B cell (primary cell): ENCODE data around the gene TBC1D22A. TPM values are rescaled to one million over a fixed set of nuclear protein-coding genes. Genes with fewer than 3 reads are reported as not detected.

Source experiments
- ATAC-seq: fragments of 200-7000 bp; cut with Tn5 transposase; one replicate; pipeline ENCODE4 v1.10.0; 2021; ENCODE audit warnings: low read depth, mild to moderate bottlenecking, moderate number of reproducible peaks, moderate library complexity
- CTCF ChIA-PET: fragments of 350-600 bp; sonication (Branson Sonifier 250); formaldehyde crosslinking; loops from one replicate; lab custom pipeline; 2021; ENCODE audit warnings: antibody characterized with exemption, inconsistent platforms; lab: Charles Lee
- POLR2A ChIA-PET: fragments of 350-600 bp; sonication (Branson Sonifier 250); formaldehyde crosslinking; loops from one replicate; lab custom pipeline; 2021; ENCODE audit warnings: antibody characterized with exemption; lab: Charles Lee
- DNase-seq: peaks from one replicate; pipeline ENCODE4 v3.0.0; 2013
- H2AFZ ChIP-seq: 2 replicates; pipeline ENCODE4 v1.6.1; 2012; ENCODE audit warnings: mild to moderate bottlenecking, low read depth, low read length; ENCODE audit not compliant: insufficient read depth, poor library complexity, severe bottlenecking
- H3K27ac ChIP-seq, 2 donors: 1 replicate in 1 of 2; 2 replicates in 1 of 2; pipeline ENCODE4 v1.5.1; 2012 to 2013; ENCODE audit warnings: low read length in 2 of 2, mild to moderate bottlenecking in 2 of 2, moderate library complexity in 1 of 2
- H3K27me3 ChIP-seq, 4 experiments: fragments of 200-600 bp in 1 of 4; sonication (generic) in 1 of 4; replicated peaks in 1 of 4; 1 replicate in 2 of 4; 2 replicates in 2 of 4; pipeline versions ENCODE4 v1.6.1 to v1.7.0; 2013 to 2016; ENCODE audit warnings: low read length in 3 of 4, mild to moderate bottlenecking in 2 of 4, mixed read lengths in 1 of 4, moderate library complexity in 1 of 4; ENCODE audit not compliant: insufficient read depth in 4 of 4, control insufficient read depth in 3 of 4; ENCODE audit errors: control extremely low read depth in 1 of 4
- H3K36me3 ChIP-seq, 2 experiments: replicated peaks in 1 of 2; 1 replicate in 1 of 2; 2 replicates in 1 of 2; pipeline versions ENCODE4 v1.6.1 to v1.7.1; 2013; ENCODE audit warnings: low read length in 1 of 2; ENCODE audit not compliant: insufficient read depth in 2 of 2, control insufficient read depth in 1 of 2; ENCODE audit errors: control extremely low read depth in 1 of 2, extremely low read depth in 1 of 2
- H3K4me1 ChIP-seq, 2 donors: fragments of 200-600 bp in 1 of 2; sonication (generic) in 1 of 2; 1 replicate in 1 of 2; 2 replicates in 1 of 2; pipeline versions ENCODE4 v1.5.1 to v1.6.1; 2013 to 2017; ENCODE audit warnings: low read length in 2 of 2; ENCODE audit not compliant: control insufficient read depth in 2 of 2, insufficient read depth in 2 of 2
- H3K4me2 ChIP-seq: replicated peaks from 2 replicates; pipeline ENCODE3; 2012; ENCODE audit warnings: mild to moderate bottlenecking, low read depth, low read length; ENCODE audit not compliant: poor library complexity, severe bottlenecking
- H3K4me3 ChIP-seq, 5 experiments: fragments of 200-600 bp in 1 of 5; sonication (generic) in 1 of 5; 1 replicate in 3 of 5; 2 replicates in 2 of 5; pipeline versions ENCODE4 v1.5.1 to v1.7.0; 2011 to 2016; ENCODE audit warnings: low read length in 4 of 5, mild to moderate bottlenecking in 4 of 5, low read depth in 2 of 5, control low read depth in 1 of 5, moderate library complexity in 1 of 5; ENCODE audit not compliant: insufficient read depth in 1 of 5; ENCODE audit errors: control extremely low read depth in 1 of 5, extremely low read depth in 1 of 5
- H3K79me2 ChIP-seq: fragments of 200-600 bp; sonication (generic); one replicate; pipeline ENCODE4 v1.6.0; 2016; ENCODE audit warnings: low read length; ENCODE audit not compliant: control insufficient read depth, insufficient read depth
- H3K9ac ChIP-seq: fragments of 200-600 bp; sonication (generic); 2 replicates; pipeline ENCODE4 v1.6.1; 2017; ENCODE audit warnings: mild to moderate bottlenecking, low read length, moderate library complexity
- H3K9me3 ChIP-seq, 3 donors: one replicate each; pipeline versions ENCODE4 v1.6.1 to v1.7.1; 2013; ENCODE audit warnings: low read length in 2 of 3; ENCODE audit not compliant: control insufficient read depth in 2 of 3, insufficient read depth in 1 of 3; ENCODE audit errors: control extremely low read depth in 1 of 3
- H4K20me1 ChIP-seq: 2 replicates; pipeline ENCODE4 v1.6.0; 2012; ENCODE audit warnings: mild to moderate bottlenecking, low read length; ENCODE audit not compliant: insufficient read depth, control insufficient read depth, poor library complexity, severe bottlenecking
- H3K27ac Mint-ChIP-seq: one replicate; pipeline ENCODE4 v1.8.0; 2021; ENCODE audit warnings: mixed read lengths
- H3K27me3 Mint-ChIP-seq: one replicate; pipeline ENCODE4 v1.8.0; 2021; ENCODE audit warnings: mixed read lengths
- H3K4me1 Mint-ChIP-seq: one replicate; pipeline ENCODE4 v1.8.0; 2021; ENCODE audit warnings: mixed read lengths
- H3K4me3 Mint-ChIP-seq: one replicate; pipeline ENCODE4 v1.8.0; 2021; ENCODE audit warnings: mixed read lengths
- H3K9me3 Mint-ChIP-seq: one replicate; pipeline ENCODE4 v1.8.0; 2022; ENCODE audit warnings: mixed read lengths; ENCODE audit not compliant: insufficient read depth
- CTCF ChIP-seq: fragments of 200-600 bp; IDR thresholded peaks from one replicate; pipeline ENCODE4 v1.8.0; 2022; ENCODE audit warnings: antibody characterized with exemption, mild to moderate bottlenecking
- EZH2 ChIP-seq: IDR thresholded peaks from 2 replicates; pipeline ENCODE4 v1.6.1; 2012; ENCODE audit warnings: borderline replicate concordance, low read depth, mild to moderate bottlenecking, moderate library complexity, low read length; ENCODE audit not compliant: insufficient read depth, poor library complexity, severe bottlenecking
- WGBS: methylation state at CpG from one replicate; pipeline ENCODE4 v1.1.5; 2013; ENCODE audit warnings: missing lambda C conversion rate; ENCODE audit not compliant: insufficient coverage; 5-methylcytosine and 5-hydroxymethylcytosine counted together
- intact Hi-C: fragments of 100-400 bp; cut with micrococcal nuclease; formaldehyde crosslinking; loops from one replicate; pipeline ENCODE4 v1.10.0; 2022
- polyA plus RNA-seq: library from polyadenylated mRNA; depleted of rRNA; stranded (reverse); fragments of >200 nt; gene quantifications from 2 replicates; pipeline ENCODE4 v1.2.3, GENCODE V29; 2012
- total RNA-seq, 2 donors: library from RNA; stranded (reverse); fragments of 120-200 nt in 1 of 2; gene quantifications; 1 replicate in 1 of 2; 2 replicates in 1 of 2; pipeline versions ENCODE4 v1.2.3 to v1.2.4, GENCODE V29; 2013 to 2022

Gene TBC1D22A
- total and polyA plus RNA-seq, 2 donors (not counting 1 experiment from before 2014, with no cell fraction given), result 73.8 to 128 TPM

GRCh38 chr22:46810856-46811786 lies 48.7 kb downstream of the TBC1D22A start:
- ATAC-seq, result no peak
- ChIA-PET POLR2A (no interaction called here), CTCF (interaction anchor here (0.6 to 2.4 kb wide), 4 partner anchors 7 to 53 kb away, joined by 3 to 9 read pairs (median 4); no protein-coding TSS in a partner anchor)
- Histone ChIP-seq H3K9ac (no peak overlapping the region), H3K4me1 (peaks cover 6 to 13% of the 10 kb centered on the region in 2 donors), H3K27me3 (no peaks in the 10 kb centered on the region), H3K27ac (no peak overlapping the region), H3K4me3 (no peak overlapping the region), H3K79me2 (peaks cover 98% of the 10 kb centered on the region), H4K20me1 (peaks cover 97% of the 10 kb centered on the region), H2AFZ (no peak overlapping the region), H3K36me3 (peaks cover 0 to 61% of the 10 kb centered on the region in 2 experiments), H3K9me3 (peaks cover 0 to 7% (median 0%) of the 10 kb centered on the region in 3 donors), H3K4me2 (no peak overlapping the region)
- 98% methylated on average over 21 of the region's 21 CpGs for WGBS
- H3K27me3 Mint-ChIP-seq, result no peaks in the 10 kb centered on the region
- H3K4me3 Mint-ChIP-seq, result no peak overlapping the region
- H3K4me1 Mint-ChIP-seq, result peaks cover 28% of the 10 kb centered on the region
- DNase-seq, result no peak
- no peaks in the 10 kb centered on the region for H3K9me3 Mint-ChIP-seq
- TF ChIP-seq EZH2 (no peak), CTCF (no peak)
- no peak overlapping the region for H3K27ac Mint-ChIP-seq
- intact Hi-C loops, result no loop called here
